Liver (tissue), 9 donors: ENCODE measurements around the gene HNRNPA3. TPM values are rescaled to one million over a fixed set of nuclear protein-coding genes. Genes with fewer than 3 reads are reported as not detected.

Source experiments
- DNase-seq: peaks from one replicate; pipeline ENCODE4 v3.0.0-alpha.2; 2017; ENCODE audit warnings: low spot score
- H3K27ac ChIP-seq, 2 donors: one replicate each; pipeline ENCODE4 v1.7.0; 2013; ENCODE audit warnings: inconsistent platforms in 2 of 2, low read length in 2 of 2, control low read depth in 1 of 2, low read depth in 1 of 2, mild to moderate bottlenecking in 1 of 2
- H3K27me3 ChIP-seq, 4 donors: one replicate each; pipeline versions ENCODE4 v1.6.1 to v1.7.0; 2013; ENCODE audit warnings: low read length in 3 of 4, inconsistent platforms in 1 of 4, mild to moderate bottlenecking in 1 of 4, moderate library complexity in 1 of 4; ENCODE audit not compliant: control insufficient read depth in 4 of 4, insufficient read depth in 4 of 4
- H3K36me3 ChIP-seq, 4 donors: one replicate each; pipeline versions ENCODE4 v1.6.1 to v1.7.0; 2013; ENCODE audit warnings: low read length in 3 of 4, mild to moderate bottlenecking in 3 of 4, low read depth in 1 of 4, moderate library complexity in 1 of 4; ENCODE audit not compliant: control insufficient read depth in 4 of 4, insufficient read depth in 3 of 4
- H3K4me1 ChIP-seq, 4 donors: one replicate each; pipeline versions ENCODE4 v1.6.1 to v1.7.0; 2013; ENCODE audit warnings: low read length in 3 of 4, mild to moderate bottlenecking in 3 of 4, moderate library complexity in 1 of 4; ENCODE audit not compliant: control insufficient read depth in 4 of 4, insufficient read depth in 4 of 4
- H3K4me3 ChIP-seq, 3 donors: one replicate each; pipeline versions ENCODE4 v1.6.1 to v1.7.0; 2013; ENCODE audit warnings: low read length in 3 of 3, control low read depth in 1 of 3, low read depth in 1 of 3, mild to moderate bottlenecking in 1 of 3
- H3K9ac ChIP-seq, 2 donors: one replicate each; pipeline ENCODE4 v1.7.0; 2013; ENCODE audit warnings: low read length in 2 of 2, mild to moderate bottlenecking in 2 of 2, moderate library complexity in 2 of 2, control low read depth in 1 of 2, low read depth in 1 of 2
- H3K9me3 ChIP-seq, 4 donors: one replicate each; pipeline versions ENCODE4 v1.6.1 to v1.7.0; 2013; ENCODE audit warnings: low read length in 3 of 4; ENCODE audit not compliant: control insufficient read depth in 4 of 4
- EGR1 ChIP-seq, 2 donors: IDR thresholded peaks; 2 replicates each; pipeline ENCODE4 v1.6.1; 2016 to 2018; ENCODE audit warnings: antibody characterized with exemption in 2 of 2, low read depth in 2 of 2
- FOXA1 ChIP-seq: IDR thresholded peaks from 2 replicates; pipeline ENCODE4 v1.6.1; 2016; ENCODE audit warnings: antibody characterized with exemption
- FOXA2 ChIP-seq: IDR thresholded peaks from 2 replicates; pipeline ENCODE4 v1.6.1; 2016; ENCODE audit warnings: antibody characterized with exemption
- GABPA ChIP-seq, 2 donors: IDR thresholded peaks in 1 of 2; conservative IDR thresholded peaks in 1 of 2; 2 replicates each; pipeline ENCODE4 v1.6.1; 2016; ENCODE audit warnings: antibody characterized with exemption in 2 of 2, mild to moderate bottlenecking in 1 of 2, moderate library complexity in 1 of 2
- HNF4A ChIP-seq, 2 donors: conservative IDR thresholded peaks; 2 replicates each; pipeline ENCODE4 v1.6.1; 2016; ENCODE audit warnings: antibody characterized with exemption in 2 of 2, mild to moderate bottlenecking in 2 of 2
- HNF4G ChIP-seq: IDR thresholded peaks from 2 replicates; pipeline ENCODE4 v1.6.1; 2016; ENCODE audit warnings: antibody characterized with exemption
- JUND ChIP-seq, 2 donors: IDR thresholded peaks; 2 replicates each; pipeline ENCODE4 v1.6.1; 2016; ENCODE audit warnings: antibody characterized with exemption in 2 of 2
- NR2F2 ChIP-seq: IDR thresholded peaks from 2 replicates; pipeline ENCODE4 v1.6.1; 2016; ENCODE audit warnings: antibody characterized with exemption
- RAD21 ChIP-seq, 2 donors: IDR thresholded peaks; 2 replicates each; pipeline ENCODE4 v1.6.1; 2016; ENCODE audit warnings: antibody characterized with exemption in 2 of 2, mild to moderate bottlenecking in 2 of 2
- RXRA ChIP-seq, 2 donors: IDR thresholded peaks; 2 replicates each; pipeline ENCODE4 v1.6.1; 2017 to 2018; ENCODE audit warnings: antibody characterized with exemption in 2 of 2, mild to moderate bottlenecking in 1 of 2
- SP1 ChIP-seq: IDR thresholded peaks from 2 replicates; pipeline ENCODE4 v1.6.1; 2018; ENCODE audit warnings: antibody characterized with exemption, mild to moderate bottlenecking
- TAF1 ChIP-seq: conservative IDR thresholded peaks from 2 replicates; pipeline ENCODE4 v1.6.1; 2016; ENCODE audit warnings: antibody characterized with exemption, mild to moderate bottlenecking
- YY1 ChIP-seq: IDR thresholded peaks from 2 replicates; pipeline ENCODE4 v1.6.1; 2016; ENCODE audit warnings: antibody characterized with exemption, mild to moderate bottlenecking
- WGBS: extraction: QIAGEN DNeasy Blood & Tissue Kit; methylation state at CpG from one replicate; pipeline ENCODE4 v1.1.7; 2013; 5-methylcytosine and 5-hydroxymethylcytosine counted together
- polyA plus RNA-seq, 2 donors: library from polyadenylated mRNA; stranded (reverse) in 1 of 2; unstranded in 1 of 2; fragments of 200-250 nt in 1 of 2; fragments of >200 nt in 1 of 2; fragmentation: Nextera tagmentation in 1 of 2; extraction: Ambion mirVana in 1 of 2; gene quantifications; one replicate each; pipeline versions ENCODE4 v1.2.1 to v1.2.3, GENCODE V29; 2013 to 2015
- total RNA-seq, 2 donors: library from RNA; depleted of rRNA; stranded (reverse); fragments of >200 nt; gene quantifications; one replicate each; pipeline ENCODE4 v1.2.3, GENCODE V29; 2014
- TF ChIP-seq, protein P1 (sequence below): fragments of 150-350 bp; IDR thresholded peaks from 2 replicates; pipeline ENCODE4 v1.5.1; 2017; ENCODE audit warnings: improper control_type of control experiment, low read depth, low read length; ENCODE audit not compliant: missing input control
- TF ChIP-seq, protein P2 (sequence below): IDR thresholded peaks from 2 replicates; pipeline ENCODE4 v1.6.1; 2016; ENCODE audit warnings: antibody characterized with exemption
- TF ChIP-seq, protein P3 (sequence below): IDR thresholded peaks from 2 replicates; pipeline ENCODE4 v1.6.1; 2016; ENCODE audit warnings: antibody characterized with exemption
- TF ChIP-seq, protein P4 (sequence below): IDR thresholded peaks from 2 replicates; pipeline ENCODE4 v1.6.1; 2016; ENCODE audit warnings: antibody characterized with exemption
- TF ChIP-seq, protein P5 (sequence below): IDR thresholded peaks from 2 replicates; pipeline ENCODE4 v1.6.1; 2016; ENCODE audit warnings: antibody characterized with exemption, mild to moderate bottlenecking
- donor health status: healthy.
- donor health status: healthy.
- donor health status: healthy.
- donor health status: healthy.
- donor health status: healthy.

Gene HNRNPA3
- total and polyA plus RNA-seq, 4 donors: 22.9 to 72.5 (median 51.7) TPM

DNA sequence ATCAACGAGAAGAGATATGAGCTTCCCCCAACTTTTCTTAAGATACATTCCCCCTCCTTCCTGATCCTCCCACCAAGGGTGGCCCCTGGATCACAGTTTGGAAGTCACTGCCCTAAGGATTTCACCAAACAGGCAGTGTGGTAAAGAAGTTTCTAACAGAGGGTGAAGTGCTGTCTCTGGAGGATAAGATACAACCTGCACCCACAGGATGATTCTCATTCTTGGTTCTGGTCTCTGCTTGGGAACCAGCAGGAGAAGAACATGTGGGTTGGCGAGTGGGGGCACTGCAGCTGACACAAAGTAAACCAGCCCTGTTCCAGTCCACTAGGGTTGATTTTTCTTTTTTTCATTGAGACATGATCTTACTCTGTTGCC, 42.6 kb downstream of the HNRNPA3 start:
- peak overlapping the region; percentile 51 to 91 for H3K27ac ChIP-seq
- TF ChIP-seq HNF4G (no peak), TAF1 (no peak), HNF4A (conservative IDR thresholded peaks at IDR 0.05) (no peak), RXRA (IDR thresholded peaks at IDR 0.05) (no peak), RAD21 (IDR thresholded peaks at IDR 0.05) (no peak), SP1 (no peak), FOXA1 (no peak), JUND (IDR thresholded peaks at IDR 0.05) (no peak), NR2F2 (no peak), EGR1 (IDR thresholded peaks at IDR 0.05; ENCODE audit: low read depth in 2 of 2) (no peak)
- TF ChIP-seq, protein P1, sequence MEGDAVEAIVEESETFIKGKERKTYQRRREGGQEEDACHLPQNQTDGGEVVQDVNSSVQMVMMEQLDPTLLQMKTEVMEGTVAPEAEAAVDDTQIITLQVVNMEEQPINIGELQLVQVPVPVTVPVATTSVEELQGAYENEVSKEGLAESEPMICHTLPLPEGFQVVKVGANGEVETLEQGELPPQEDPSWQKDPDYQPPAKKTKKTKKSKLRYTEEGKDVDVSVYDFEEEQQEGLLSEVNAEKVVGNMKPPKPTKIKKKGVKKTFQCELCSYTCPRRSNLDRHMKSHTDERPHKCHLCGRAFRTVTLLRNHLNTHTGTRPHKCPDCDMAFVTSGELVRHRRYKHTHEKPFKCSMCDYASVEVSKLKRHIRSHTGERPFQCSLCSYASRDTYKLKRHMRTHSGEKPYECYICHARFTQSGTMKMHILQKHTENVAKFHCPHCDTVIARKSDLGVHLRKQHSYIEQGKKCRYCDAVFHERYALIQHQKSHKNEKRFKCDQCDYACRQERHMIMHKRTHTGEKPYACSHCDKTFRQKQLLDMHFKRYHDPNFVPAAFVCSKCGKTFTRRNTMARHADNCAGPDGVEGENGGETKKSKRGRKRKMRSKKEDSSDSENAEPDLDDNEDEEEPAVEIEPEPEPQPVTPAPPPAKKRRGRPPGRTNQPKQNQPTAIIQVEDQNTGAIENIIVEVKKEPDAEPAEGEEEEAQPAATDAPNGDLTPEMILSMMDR: no peak
- TF ChIP-seq, protein P2, sequence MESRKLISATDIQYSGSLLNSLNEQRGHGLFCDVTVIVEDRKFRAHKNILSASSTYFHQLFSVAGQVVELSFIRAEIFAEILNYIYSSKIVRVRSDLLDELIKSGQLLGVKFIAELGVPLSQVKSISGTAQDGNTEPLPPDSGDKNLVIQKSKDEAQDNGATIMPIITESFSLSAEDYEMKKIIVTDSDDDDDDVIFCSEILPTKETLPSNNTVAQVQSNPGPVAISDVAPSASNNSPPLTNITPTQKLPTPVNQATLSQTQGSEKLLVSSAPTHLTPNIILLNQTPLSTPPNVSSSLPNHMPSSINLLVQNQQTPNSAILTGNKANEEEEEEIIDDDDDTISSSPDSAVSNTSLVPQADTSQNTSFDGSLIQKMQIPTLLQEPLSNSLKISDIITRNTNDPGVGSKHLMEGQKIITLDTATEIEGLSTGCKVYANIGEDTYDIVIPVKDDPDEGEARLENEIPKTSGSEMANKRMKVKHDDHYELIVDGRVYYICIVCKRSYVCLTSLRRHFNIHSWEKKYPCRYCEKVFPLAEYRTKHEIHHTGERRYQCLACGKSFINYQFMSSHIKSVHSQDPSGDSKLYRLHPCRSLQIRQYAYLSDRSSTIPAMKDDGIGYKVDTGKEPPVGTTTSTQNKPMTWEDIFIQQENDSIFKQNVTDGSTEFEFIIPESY: no peak
- TF ChIP-seq, protein P3, sequence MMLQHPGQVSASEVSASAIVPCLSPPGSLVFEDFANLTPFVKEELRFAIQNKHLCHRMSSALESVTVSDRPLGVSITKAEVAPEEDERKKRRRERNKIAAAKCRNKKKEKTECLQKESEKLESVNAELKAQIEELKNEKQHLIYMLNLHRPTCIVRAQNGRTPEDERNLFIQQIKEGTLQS: no peak
- TF ChIP-seq, protein P4, sequence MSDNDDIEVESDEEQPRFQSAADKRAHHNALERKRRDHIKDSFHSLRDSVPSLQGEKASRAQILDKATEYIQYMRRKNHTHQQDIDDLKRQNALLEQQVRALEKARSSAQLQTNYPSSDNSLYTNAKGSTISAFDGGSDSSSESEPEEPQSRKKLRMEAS: no peak
- H3K36me3 ChIP-seq: no peaks in the 10 kb centered on the region
- H3K9me3 ChIP-seq: no peaks in the 10 kb centered on the region
- no peak overlapping the region for H3K9ac ChIP-seq
- peaks cover 44 to 67% (median 55%) of the 10 kb centered on the region in 4 donors for H3K4me1 ChIP-seq
- no peaks in the 10 kb centered on the region for H3K27me3 ChIP-seq
- no peak overlapping the region for H3K4me3 ChIP-seq
- no peak for DNase-seq
- WGBS: 64% methylated on average over 2 of the region's 2 CpGs

DNA sequence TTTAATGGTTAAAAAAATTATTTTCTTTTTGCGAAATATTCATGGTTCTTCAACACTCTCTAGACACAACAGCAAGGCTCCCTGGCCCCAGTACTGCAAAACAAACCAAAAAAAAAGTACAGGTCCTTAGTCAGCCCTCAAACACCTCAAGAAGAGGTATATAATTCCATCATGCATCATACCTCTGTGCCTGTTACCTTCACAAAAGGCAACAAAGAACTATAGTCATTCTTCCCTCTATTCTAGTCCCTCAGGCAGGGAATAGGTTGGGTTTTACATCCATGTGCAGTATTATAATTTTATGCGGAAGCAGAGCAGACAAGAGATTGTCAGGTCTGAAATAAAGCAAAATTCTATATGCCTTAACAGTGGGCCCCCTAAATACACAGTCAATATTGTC, 43.4 kb downstream of the HNRNPA3 start:
- no peaks in the 10 kb centered on the region for H3K27me3 ChIP-seq
- no peaks in the 10 kb centered on the region for H3K9me3 ChIP-seq
- no peak for DNase-seq
- H3K4me1 ChIP-seq: peaks cover 46 to 69% (median 60%) of the 10 kb centered on the region in 4 donors
- TF ChIP-seq, protein P3: no peak
- no peak for TF ChIP-seq NR2F2
- no peak for TF ChIP-seq TAF1
- TF ChIP-seq, protein P4: no peak
- TF ChIP-seq SP1: no peak
- no peak for TF ChIP-seq RXRA (IDR thresholded peaks at IDR 0.05)
- TF ChIP-seq FOXA2: no peak
- TF ChIP-seq, protein P1: no peak
- TF ChIP-seq JUND (IDR thresholded peaks at IDR 0.05): no peak
- TF ChIP-seq HNF4A (conservative IDR thresholded peaks at IDR 0.05): no peak
- TF ChIP-seq RAD21 (IDR thresholded peaks at IDR 0.05): no peak
- TF ChIP-seq HNF4G: no peak
- no peak for TF ChIP-seq GABPA (IDR thresholded peaks at IDR 0.05 in 1 of 2, conservative IDR thresholded peaks at IDR 0.05 in 1 of 2)
- TF ChIP-seq YY1: no peak
- no peak for TF ChIP-seq EGR1 (IDR thresholded peaks at IDR 0.05; ENCODE audit: low read depth in 2 of 2)
- TF ChIP-seq FOXA1: no peak
- TF ChIP-seq, protein P5, sequence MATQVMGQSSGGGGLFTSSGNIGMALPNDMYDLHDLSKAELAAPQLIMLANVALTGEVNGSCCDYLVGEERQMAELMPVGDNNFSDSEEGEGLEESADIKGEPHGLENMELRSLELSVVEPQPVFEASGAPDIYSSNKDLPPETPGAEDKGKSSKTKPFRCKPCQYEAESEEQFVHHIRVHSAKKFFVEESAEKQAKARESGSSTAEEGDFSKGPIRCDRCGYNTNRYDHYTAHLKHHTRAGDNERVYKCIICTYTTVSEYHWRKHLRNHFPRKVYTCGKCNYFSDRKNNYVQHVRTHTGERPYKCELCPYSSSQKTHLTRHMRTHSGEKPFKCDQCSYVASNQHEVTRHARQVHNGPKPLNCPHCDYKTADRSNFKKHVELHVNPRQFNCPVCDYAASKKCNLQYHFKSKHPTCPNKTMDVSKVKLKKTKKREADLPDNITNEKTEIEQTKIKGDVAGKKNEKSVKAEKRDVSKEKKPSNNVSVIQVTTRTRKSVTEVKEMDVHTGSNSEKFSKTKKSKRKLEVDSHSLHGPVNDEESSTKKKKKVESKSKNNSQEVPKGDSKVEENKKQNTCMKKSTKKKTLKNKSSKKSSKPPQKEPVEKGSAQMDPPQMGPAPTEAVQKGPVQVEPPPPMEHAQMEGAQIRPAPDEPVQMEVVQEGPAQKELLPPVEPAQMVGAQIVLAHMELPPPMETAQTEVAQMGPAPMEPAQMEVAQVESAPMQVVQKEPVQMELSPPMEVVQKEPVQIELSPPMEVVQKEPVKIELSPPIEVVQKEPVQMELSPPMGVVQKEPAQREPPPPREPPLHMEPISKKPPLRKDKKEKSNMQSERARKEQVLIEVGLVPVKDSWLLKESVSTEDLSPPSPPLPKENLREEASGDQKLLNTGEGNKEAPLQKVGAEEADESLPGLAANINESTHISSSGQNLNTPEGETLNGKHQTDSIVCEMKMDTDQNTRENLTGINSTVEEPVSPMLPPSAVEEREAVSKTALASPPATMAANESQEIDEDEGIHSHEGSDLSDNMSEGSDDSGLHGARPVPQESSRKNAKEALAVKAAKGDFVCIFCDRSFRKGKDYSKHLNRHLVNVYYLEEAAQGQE: no peak
- TF ChIP-seq, protein P2: no peak
- H3K4me3 ChIP-seq: no peak overlapping the region
- 81% methylated on average over 2 of the region's 2 CpGs for WGBS
- H3K27ac ChIP-seq: peak overlapping the region in 1 of 2 donors; percentile 52
- peak overlapping the region in 1 of 2 donors; percentile 19 for H3K9ac ChIP-seq
- no peaks in the 10 kb centered on the region for H3K36me3 ChIP-seq
